IPS-20b (cell line): ENCODE results near the gene POSTN.
"Not testable (repeated sequence)": the region's sequence is repeated elsewhere in the genome, so short reads cannot be mapped to it uniquely, and the experiment has no call there.

Source experiments
- H3K27ac ChIP-seq: one replicate; pipeline ENCODE4 v1.5.1; 2013; ENCODE audit warnings: low read length
- H3K27me3 ChIP-seq: 2 replicates; pipeline ENCODE4 v1.6.1; 2013; ENCODE audit warnings: mild to moderate bottlenecking, low read length, inconsistent platforms; ENCODE audit not compliant: insufficient read depth
- H3K36me3 ChIP-seq: 2 replicates; pipeline ENCODE4 v1.6.1; 2013; ENCODE audit warnings: low read depth, mild to moderate bottlenecking, inconsistent platforms, low read length, moderate library complexity; ENCODE audit not compliant: insufficient read depth
- H3K4me1 ChIP-seq: 2 replicates; pipeline ENCODE4 v1.6.1; 2013; ENCODE audit warnings: mild to moderate bottlenecking, control low read depth, inconsistent platforms, low read length, moderate library complexity; ENCODE audit not compliant: insufficient read depth
- H3K4me3 ChIP-seq: 2 replicates; pipeline ENCODE4 v1.5.1; 2013; ENCODE audit warnings: mild to moderate bottlenecking, low read length, inconsistent platforms
- H3K9ac ChIP-seq: 2 replicates; pipeline ENCODE4 v1.6.1; 2013; ENCODE audit warnings: low read depth, mild to moderate bottlenecking, inconsistent platforms, low read length, moderate library complexity
- H3K9me3 ChIP-seq: 2 replicates; pipeline ENCODE4 v1.6.1; 2013; ENCODE audit warnings: mild to moderate bottlenecking, low read depth, low read length, inconsistent platforms; ENCODE audit not compliant: insufficient read depth

POSTN gene

GRCh38 chr13:37595162-37595561 lies 3.4 kb downstream of the POSTN start:
- Histone ChIP-seq H3K9ac (no peak overlapping the region), H3K4me1 (peaks cover 18% of the 10 kb centered on the region), H3K27ac (no peak overlapping the region), H3K36me3 (no peaks in the 10 kb centered on the region), H3K27me3 (no peaks in the 10 kb centered on the region), H3K9me3 (no peaks in the 10 kb centered on the region), H3K4me3 (peak overlapping the region; percentile 14; the same call in 1 of the 2 replicates)

- peaks cover 18% of the 10 kb centered on the region for H3K4me1 ChIP-seq
- no peak overlapping the region for H3K9ac ChIP-seq
- no peaks in the 10 kb centered on the region for H3K9me3 ChIP-seq
- H3K36me3 ChIP-seq, result no peaks in the 10 kb centered on the region
- no peak overlapping the region; the same call in 1 of the 2 replicates for H3K4me3 ChIP-seq
- H3K27ac ChIP-seq, result no peak overlapping the region
- no peaks in the 10 kb centered on the region for H3K27me3 ChIP-seq
Observed at GRCh38 chr13:37594550-37594949, 4.0 kb downstream of the POSTN start.

- not testable (repeated sequence) for H3K4me3 ChIP-seq, H3K27me3 ChIP-seq, H3K9me3 ChIP-seq, H3K36me3 ChIP-seq, H3K27ac ChIP-seq, H3K4me1 ChIP-seq, H3K9ac ChIP-seq
Observed at GRCh38 chr13:37589381-37589780, 9.2 kb downstream of the POSTN start.

DNA sequence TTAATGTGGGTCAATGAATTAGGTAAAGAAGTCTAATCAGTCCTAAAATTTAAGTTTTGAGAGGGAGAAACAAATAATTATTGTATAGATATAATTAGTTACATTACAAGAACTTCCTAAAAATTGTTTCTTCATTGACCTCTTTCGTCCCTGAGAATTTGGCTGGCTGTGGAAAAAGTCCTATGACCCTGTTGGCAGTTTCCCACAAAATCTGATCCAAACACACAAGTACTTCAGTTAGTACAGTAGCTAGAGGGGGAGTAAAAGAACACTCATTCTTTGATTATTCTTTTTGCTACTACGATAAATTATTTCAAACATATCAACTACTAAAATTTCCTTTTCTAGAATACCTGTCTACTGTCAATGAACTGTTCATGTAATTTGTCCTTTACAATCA lies 11.3 kb downstream of the POSTN start:
- Histone ChIP-seq H3K27me3 (no peaks in the 10 kb centered on the region), H3K36me3 (no peaks in the 10 kb centered on the region)

DNA sequence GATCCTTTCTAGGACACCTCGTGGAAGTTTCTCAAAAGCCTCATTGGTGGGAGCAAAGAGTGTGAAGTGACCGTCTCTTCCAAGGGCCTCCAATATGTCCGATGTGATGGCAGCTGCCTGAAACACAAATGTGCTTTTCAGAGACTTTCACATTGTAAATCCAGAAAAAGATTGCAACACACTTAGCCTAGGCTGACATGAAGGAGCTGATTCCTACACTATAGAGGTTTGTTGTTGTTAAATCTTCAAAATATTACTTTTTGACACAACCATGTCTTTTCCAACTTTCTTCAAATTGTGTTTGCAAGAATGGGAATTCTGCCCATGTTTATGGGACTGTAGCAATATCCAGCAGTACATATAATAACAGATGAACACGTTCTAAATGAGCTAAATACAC lies 12.4 kb downstream of the POSTN start:
- H3K36me3 ChIP-seq, result no peaks in the 10 kb centered on the region
- no peaks in the 10 kb centered on the region for H3K9me3 ChIP-seq

More for the DNA sequence above, 11.3 kb downstream of the POSTN start:
- Histone ChIP-seq H3K4me3 (no peak overlapping the region), H3K4me1 (no peaks in the 10 kb centered on the region), H3K9me3 (no peaks in the 10 kb centered on the region), H3K27ac (no peak overlapping the region), H3K9ac (no peak overlapping the region)

DNA sequence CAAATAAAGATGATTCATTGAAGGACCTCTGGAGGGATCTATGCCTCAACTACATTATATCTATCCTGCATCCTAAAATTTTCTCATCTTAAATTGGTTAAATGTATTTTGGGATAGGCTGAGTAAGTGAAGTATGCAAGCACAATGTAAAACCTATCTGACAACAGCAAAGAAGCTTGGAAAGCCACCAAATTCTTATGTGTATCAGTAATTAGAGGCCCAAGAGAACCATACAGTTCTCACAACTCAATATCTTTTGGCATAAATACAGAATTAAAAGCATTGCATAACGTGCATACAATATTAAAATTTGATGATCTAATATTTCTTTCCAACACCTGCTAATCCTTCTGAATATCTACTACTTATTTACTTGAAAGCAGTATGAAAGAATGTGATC lies 13.0 kb downstream of the POSTN start:
- Histone ChIP-seq H3K4me3 (no peak overlapping the region), H3K9ac (no peak overlapping the region), H3K4me1 (no peaks in the 10 kb centered on the region), H3K27ac (no peak overlapping the region), H3K27me3 (no peaks in the 10 kb centered on the region), H3K36me3 (no peaks in the 10 kb centered on the region), H3K9me3 (no peaks in the 10 kb centered on the region)

More for the DNA sequence above, 12.4 kb downstream of the POSTN start:
- Histone ChIP-seq H3K27ac (no peak overlapping the region), H3K27me3 (no peaks in the 10 kb centered on the region), H3K4me1 (no peaks in the 10 kb centered on the region), H3K9ac (no peak overlapping the region), H3K4me3 (no peak overlapping the region)

GRCh38 chr13:37576601-37577000 lies 22.0 kb downstream of the POSTN start:
- Histone ChIP-seq H3K9me3 (no peaks in the 10 kb centered on the region), H3K4me3 (no peak overlapping the region), H3K36me3 (no peaks in the 10 kb centered on the region), H3K27ac (no peak overlapping the region), H3K9ac (no peak overlapping the region), H3K27me3 (no peaks in the 10 kb centered on the region), H3K4me1 (no peaks in the 10 kb centered on the region)

DNA sequence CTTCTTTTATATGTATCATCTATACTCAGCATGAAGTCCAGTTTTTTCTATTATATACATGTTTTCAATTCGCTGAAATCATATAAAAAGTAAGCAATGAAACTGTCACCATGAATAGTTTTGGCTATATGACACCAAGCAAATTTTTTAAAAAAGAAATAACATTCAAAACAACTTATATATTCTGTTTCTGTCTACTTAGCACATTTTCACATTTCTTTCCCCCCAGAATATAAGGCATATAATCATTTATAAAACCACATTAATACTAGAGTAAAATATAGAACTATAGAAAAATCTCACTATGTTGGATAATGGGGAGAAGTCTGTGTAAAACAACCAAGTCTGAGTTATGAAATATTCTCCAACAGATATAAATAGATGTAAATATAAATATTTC lies 33.1 kb downstream of the POSTN start:
- Histone ChIP-seq H3K36me3 (no peaks in the 10 kb centered on the region), H3K27me3 (no peaks in the 10 kb centered on the region), H3K27ac (no peak overlapping the region), H3K4me3 (no peak overlapping the region), H3K4me1 (no peaks in the 10 kb centered on the region), H3K9ac (no peak overlapping the region), H3K9me3 (no peaks in the 10 kb centered on the region)

DNA sequence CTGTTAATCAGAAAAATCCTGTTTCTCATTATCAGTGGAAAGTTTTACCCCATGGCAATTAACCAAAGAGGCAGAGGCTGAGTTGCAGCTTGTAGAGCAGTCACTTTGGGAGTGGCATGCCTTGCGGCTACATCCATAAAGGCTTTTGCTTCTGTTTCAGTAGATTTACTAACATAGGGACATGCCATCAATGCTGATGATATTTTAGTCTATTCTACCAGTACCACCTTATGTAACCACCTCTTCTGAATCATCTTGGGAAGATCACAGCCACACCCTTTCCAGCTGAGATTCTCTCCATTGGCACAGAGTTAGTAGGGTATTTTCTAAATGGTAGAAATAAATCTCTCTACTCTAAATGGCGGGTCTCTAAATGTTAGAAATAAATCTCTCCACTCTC lies 37.5 kb downstream of the POSTN start:
- no peak overlapping the region for H3K9ac ChIP-seq
- no peak overlapping the region for H3K27ac ChIP-seq
- no peaks in the 10 kb centered on the region for H3K36me3 ChIP-seq
- H3K4me3 ChIP-seq, result no peak overlapping the region
- no peaks in the 10 kb centered on the region for H3K27me3 ChIP-seq
- H3K4me1 ChIP-seq, result no peaks in the 10 kb centered on the region
- H3K9me3 ChIP-seq, result no peaks in the 10 kb centered on the region

DNA sequence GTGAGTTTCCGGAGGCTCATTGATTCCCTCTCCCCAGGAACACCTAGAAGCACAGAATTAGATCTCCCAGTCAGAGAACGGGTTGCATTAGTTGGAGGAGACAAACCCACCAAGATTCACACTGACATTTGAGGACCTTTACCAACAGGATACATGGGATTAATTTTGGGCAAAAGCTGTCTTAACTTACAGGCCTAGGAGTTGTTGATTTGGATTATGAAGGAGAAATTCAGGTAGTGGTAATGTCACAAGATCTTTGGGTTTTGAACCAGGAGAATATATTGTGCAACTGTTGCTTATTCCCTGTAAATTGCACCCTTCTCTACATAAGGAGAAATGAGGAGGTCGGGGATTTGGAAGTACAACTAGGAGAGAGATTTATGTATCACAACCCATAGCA lies 38.0 kb downstream of the POSTN start:
- H3K9ac ChIP-seq, result no peak overlapping the region
- no peaks in the 10 kb centered on the region for H3K36me3 ChIP-seq
- H3K4me1 ChIP-seq, result no peaks in the 10 kb centered on the region
- no peak overlapping the region for H3K27ac ChIP-seq
- no peaks in the 10 kb centered on the region for H3K9me3 ChIP-seq
- H3K4me3 ChIP-seq, result no peak overlapping the region
- H3K27me3 ChIP-seq, result no peaks in the 10 kb centered on the region

- H3K27ac ChIP-seq, result not testable (repeated sequence)
Observed at GRCh38 chr13:37558766-37559165, 39.8 kb downstream of the POSTN start.

GRCh38 chr13:37546087-37546486 lies 52.5 kb downstream of the POSTN start:
- H3K36me3 ChIP-seq, result no peaks in the 10 kb centered on the region

More at GRCh38 chr13:37558766-37559165, 39.8 kb downstream of the POSTN start:
- H3K9ac ChIP-seq, H3K36me3 ChIP-seq, H3K4me3 ChIP-seq, H3K27me3 ChIP-seq, H3K9me3 ChIP-seq, H3K4me1 ChIP-seq: not testable (repeated sequence)

DNA sequence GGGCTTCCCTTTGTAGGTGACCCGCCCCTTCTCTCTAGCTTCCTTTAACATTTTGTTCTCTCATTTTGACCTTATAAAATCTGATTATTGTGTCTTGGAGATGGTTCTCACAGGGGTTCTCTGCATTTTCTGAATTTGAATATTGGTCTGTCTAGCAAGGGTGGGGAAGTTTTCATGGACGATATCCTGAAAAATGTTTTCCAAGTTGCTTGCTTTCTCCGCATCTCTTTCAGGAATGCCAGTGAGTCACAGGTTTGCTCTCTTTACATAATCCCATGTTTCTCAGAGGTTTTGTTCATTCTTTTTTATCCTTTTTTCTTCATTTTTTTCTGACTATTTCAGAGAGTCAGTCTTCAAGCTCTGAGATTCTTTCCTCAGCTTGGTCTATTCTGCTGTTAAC lies 53.6 kb downstream of the POSTN start:
- peaks cover 11% of the 10 kb centered on the region for H3K9me3 ChIP-seq
- no peaks in the 10 kb centered on the region for H3K36me3 ChIP-seq
- no peak overlapping the region for H3K27ac ChIP-seq
- H3K4me3 ChIP-seq, result no peak overlapping the region
- H3K9ac ChIP-seq, result no peak overlapping the region
- no peaks in the 10 kb centered on the region for H3K4me1 ChIP-seq
- no peaks in the 10 kb centered on the region for H3K27me3 ChIP-seq

More at GRCh38 chr13:37546087-37546486, 52.5 kb downstream of the POSTN start:
- Histone ChIP-seq H3K9me3 (peaks cover 12% of the 10 kb centered on the region), H3K27ac (no peak overlapping the region), H3K4me1 (no peaks in the 10 kb centered on the region), H3K4me3 (no peak overlapping the region), H3K9ac (no peak overlapping the region), H3K27me3 (no peaks in the 10 kb centered on the region)
